T-helper 1 cell (primary cell): Measurements from ENCODE around the gene SLFN5.
"Not testable (repeated sequence)": the region's sequence is repeated elsewhere in the genome, so short reads cannot be mapped to it uniquely, and the experiment has no call there.

Experiments used
- DNase-seq, 5 donors: peaks; one replicate each; pipeline ENCODE4 v3.0.0-alpha.2; 2012 to 2020

The SLFN5 gene

GRCh38 chr17:35291802-35292201, 48.9 kb downstream of the SLFN5 start:
- DNase-seq, result no peak

- DNase-seq, result no peak
Observed at GRCh38 chr17:35293151-35293847, 50.4 kb downstream of the SLFN5 start.

GRCh38 chr17:35294756-35295155, 51.9 kb downstream of the SLFN5 start:
- no peak for DNase-seq

GRCh38 chr17:35295686-35296085, 52.8 kb downstream of the SLFN5 start:
- DNase-seq, result no peak

GRCh38 chr17:35297666-35298065, 54.8 kb downstream of the SLFN5 start:
- DNase-seq, result no peak

- DNase-seq, result no peak
Observed at GRCh38 chr17:35298639-35299038, 55.8 kb downstream of the SLFN5 start.

- DNase-seq, result no peak
Observed at GRCh38 chr17:35299135-35299534, 56.3 kb downstream of the SLFN5 start.

GRCh38 chr17:35309345-35309744, 66.5 kb downstream of the SLFN5 start:
- DNase-seq, result not testable (repeated sequence)

- DNase-seq, result no peak
Observed at GRCh38 chr17:35312346-35312745, 69.5 kb downstream of the SLFN5 start.

GRCh38 chr17:35312790-35313711, 70.2 kb downstream of the SLFN5 start:
- peak; percentile 71 to 90 (median 78) for DNase-seq

GRCh38 chr17:35313875-35314409, 71.1 kb downstream of the SLFN5 start:
- peak in 2 of 5 donors; percentile 4 to 6 for DNase-seq

- peak in 1 of 5 donors; percentile 1 for DNase-seq
Observed at GRCh38 chr17:35314415-35315216, 71.7 kb downstream of the SLFN5 start.

GRCh38 chr17:35315283-35315682, 72.4 kb downstream of the SLFN5 start:
- no peak for DNase-seq

GRCh38 chr17:35315971-35316370, 73.1 kb downstream of the SLFN5 start:
- no peak for DNase-seq

GRCh38 chr17:35322749-35323148, 79.9 kb downstream of the SLFN5 start:
- no peak for DNase-seq
